Keratinocyte (primary cell): ENCODE data around the gene TRAPPC3L. TPM values are rescaled to one million over a fixed set of nuclear protein-coding genes. Genes with fewer than 3 reads are reported as not detected.

Experiments
- DNase-seq: peaks from one replicate; pipeline ENCODE4 v3.0.0-alpha.2; 2011; ENCODE audit warnings: low read depth, missing footprints, low spot score
- FAIRE-seq: peaks from 2 replicates; lab custom pipeline; 2011; peaks lifted over from hg19 to GRCh38; lab: Jason Lieb, UNC
- H2AFZ ChIP-seq: 2 replicates; pipeline ENCODE4 v1.6.0; 2012; ENCODE audit warnings: low read length, control low read depth, inconsistent platforms; ENCODE audit not compliant: control insufficient read depth
- H3K27ac ChIP-seq: 2 replicates; pipeline ENCODE4 v1.5.1; 2011; ENCODE audit warnings: low read length; ENCODE audit not compliant: control insufficient read depth, insufficient read depth
- H3K27me3 ChIP-seq: 3 replicates; pipeline ENCODE4 v1.6.0; 2011; ENCODE audit warnings: low read length; ENCODE audit not compliant: control insufficient read depth, insufficient read depth; ENCODE audit errors: extremely low read depth
- H3K36me3 ChIP-seq, 2 experiments: 2 replicates in 1 of 2; 3 replicates in 1 of 2; pipeline ENCODE4 v1.5.1; 2011; ENCODE audit warnings: low read length in 2 of 2, mild to moderate bottlenecking in 1 of 2; ENCODE audit not compliant: control insufficient read depth in 2 of 2, insufficient read depth in 2 of 2; ENCODE audit errors: extremely low read depth in 1 of 2
- H3K4me1 ChIP-seq: 3 replicates; pipeline ENCODE4 v1.5.1; 2011; ENCODE audit warnings: low read length; ENCODE audit not compliant: control insufficient read depth, insufficient read depth; ENCODE audit errors: extremely low read depth
- H3K4me2 ChIP-seq: 3 replicates; pipeline ENCODE4 v1.6.0; 2011; ENCODE audit warnings: low read depth, low read length; ENCODE audit not compliant: control insufficient read depth, insufficient read depth; ENCODE audit errors: extremely low read depth
- H3K4me3 ChIP-seq, 3 experiments: fragments of 200-600 bp in 1 of 3; sonication (generic) in 1 of 3; 2 replicates in 2 of 3; 3 replicates in 1 of 3; pipeline ENCODE4 v1.5.1; 2011 to 2016; ENCODE audit warnings: low read length in 3 of 3, mild to moderate bottlenecking in 3 of 3, control low read depth in 2 of 3, inconsistent platforms in 1 of 3, low read depth in 1 of 3, mixed read lengths in 1 of 3, mixed run types in 1 of 3, moderate library complexity in 1 of 3; ENCODE audit not compliant: control insufficient read depth in 2 of 3, insufficient read depth in 2 of 3; ENCODE audit errors: extremely low read depth in 1 of 3
- H3K79me2 ChIP-seq: 2 replicates; pipeline ENCODE4 v1.6.0; 2012; ENCODE audit warnings: low read length; ENCODE audit not compliant: control insufficient read depth, insufficient read depth
- H3K9ac ChIP-seq: 3 replicates; pipeline ENCODE4 v1.6.0; 2011; ENCODE audit warnings: low read length; ENCODE audit not compliant: control insufficient read depth, insufficient read depth; ENCODE audit errors: extremely low read depth
- H3K9me1 ChIP-seq: 3 replicates; pipeline ENCODE4 v1.6.0; 2011; ENCODE audit warnings: low read length; ENCODE audit not compliant: control insufficient read depth, insufficient read depth; ENCODE audit errors: extremely low read depth
- H3K9me3 ChIP-seq: 2 replicates; pipeline ENCODE4 v1.5.1; 2012; ENCODE audit warnings: low read depth, low read length; ENCODE audit not compliant: control insufficient read depth
- H4K20me1 ChIP-seq: 3 replicates; pipeline ENCODE4 v1.6.0; 2011; ENCODE audit warnings: low read length; ENCODE audit not compliant: control insufficient read depth, insufficient read depth; ENCODE audit errors: extremely low read depth
- EZH2 ChIP-seq: IDR thresholded peaks from one replicate; pipeline ENCODE4 v1.6.1; 2012; ENCODE audit warnings: inconsistent platforms, mild to moderate bottlenecking, low read length, moderate library complexity
- dilution Hi-C: fragments of 300-500 bp; cut with MboI; formaldehyde crosslinking; loops from one replicate; pipeline ENCODE4 v1.7.0; 2020; ENCODE audit warnings: low sequenced_read_pairs; ENCODE audit not compliant: extremely low pct_ligation_motif_present
- polyA plus RNA-seq, 5 experiments: library from polyadenylated mRNA; depleted of rRNA in 3 of 5; stranded (reverse) in 3 of 5; stranded (forward) in 1 of 5; unstranded in 1 of 5; fragments of >200 nt; gene quantifications; 1 replicate in 1 of 5; 2 replicates in 3 of 5; 3 replicates in 1 of 5; pipeline versions ENCODE4 v1.2.1 to v1.2.3, GENCODE V29; 2011 to 2012; ENCODE audit warnings: missing spikeins in 2 of 5, low read depth in 1 of 5, low replicate concordance in 1 of 5
- TF ChIP-seq, protein P1 (sequence below), 3 experiments: IDR thresholded peaks in 1 of 3; conservative IDR thresholded peaks in 1 of 3; optimal IDR thresholded peaks in 1 of 3; 2 replicates in 2 of 3; 3 replicates in 1 of 3; pipeline versions ENCODE3 to v1.5.1; 2011; ENCODE audit warnings: low read length in 3 of 3, mild to moderate bottlenecking in 3 of 3, moderate library complexity in 2 of 3, control low read depth in 1 of 3, inconsistent platforms in 1 of 3; ENCODE audit not compliant: insufficient read depth in 2 of 3; ENCODE audit errors: extremely low read depth in 1 of 3

Gene TRAPPC3L
- polyA plus RNA-seq, 1 donor (not counting 4 experiments of a cell fraction or from before 2014, with no cell fraction given) = 0.31 TPM

DNA sequence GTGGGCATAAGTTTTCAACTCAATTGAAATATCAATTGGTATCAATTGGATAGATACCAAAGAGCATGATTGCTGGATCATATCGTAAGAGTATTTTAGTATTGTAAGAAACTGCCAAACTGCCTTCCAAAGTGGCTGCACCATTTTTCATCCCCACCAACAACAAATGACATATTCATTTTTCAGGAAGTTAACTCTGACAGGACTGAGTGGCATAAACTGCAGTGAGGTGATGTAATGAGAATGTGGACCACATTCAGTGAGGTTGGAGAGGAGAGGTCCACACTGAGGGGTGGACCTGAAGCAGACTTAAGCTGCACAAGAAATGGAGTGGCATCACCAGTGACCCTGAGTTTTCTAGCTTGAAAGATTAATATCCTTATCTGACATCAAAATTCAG lies 95.9 kb downstream of the TRAPPC3L start:
- Histone ChIP-seq H3K4me2 (no peak overlapping the region), H3K9me1 (no peaks in the 10 kb centered on the region), H4K20me1 (no peaks in the 10 kb centered on the region), H3K9ac (no peak overlapping the region), H3K27me3 (no peaks in the 10 kb centered on the region), H3K27ac (no peak overlapping the region), H2AFZ (no peak overlapping the region), H3K36me3 (no peaks in the 10 kb centered on the region), H3K79me2 (no peaks in the 10 kb centered on the region), H3K9me3 (no peaks in the 10 kb centered on the region), H3K4me3 (no peak overlapping the region), H3K4me1 (peaks cover 42% of the 10 kb centered on the region)
- no peak for TF ChIP-seq EZH2
- TF ChIP-seq, protein P1, sequence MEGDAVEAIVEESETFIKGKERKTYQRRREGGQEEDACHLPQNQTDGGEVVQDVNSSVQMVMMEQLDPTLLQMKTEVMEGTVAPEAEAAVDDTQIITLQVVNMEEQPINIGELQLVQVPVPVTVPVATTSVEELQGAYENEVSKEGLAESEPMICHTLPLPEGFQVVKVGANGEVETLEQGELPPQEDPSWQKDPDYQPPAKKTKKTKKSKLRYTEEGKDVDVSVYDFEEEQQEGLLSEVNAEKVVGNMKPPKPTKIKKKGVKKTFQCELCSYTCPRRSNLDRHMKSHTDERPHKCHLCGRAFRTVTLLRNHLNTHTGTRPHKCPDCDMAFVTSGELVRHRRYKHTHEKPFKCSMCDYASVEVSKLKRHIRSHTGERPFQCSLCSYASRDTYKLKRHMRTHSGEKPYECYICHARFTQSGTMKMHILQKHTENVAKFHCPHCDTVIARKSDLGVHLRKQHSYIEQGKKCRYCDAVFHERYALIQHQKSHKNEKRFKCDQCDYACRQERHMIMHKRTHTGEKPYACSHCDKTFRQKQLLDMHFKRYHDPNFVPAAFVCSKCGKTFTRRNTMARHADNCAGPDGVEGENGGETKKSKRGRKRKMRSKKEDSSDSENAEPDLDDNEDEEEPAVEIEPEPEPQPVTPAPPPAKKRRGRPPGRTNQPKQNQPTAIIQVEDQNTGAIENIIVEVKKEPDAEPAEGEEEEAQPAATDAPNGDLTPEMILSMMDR (optimal IDR thresholded peaks at IDR 0.05 in 1 of 3, IDR thresholded peaks at IDR 0.05 in 1 of 3, conservative IDR thresholded peaks at IDR 0.05 in 1 of 3; ENCODE audit: extremely low read depth in 1 of 3, insufficient read depth in 2 of 3, low read length in 3 of 3) = no peak
- FAIRE-seq (no peak), DNase-seq (no peak)
- dilution Hi-C loops = no loop called here

DNA sequence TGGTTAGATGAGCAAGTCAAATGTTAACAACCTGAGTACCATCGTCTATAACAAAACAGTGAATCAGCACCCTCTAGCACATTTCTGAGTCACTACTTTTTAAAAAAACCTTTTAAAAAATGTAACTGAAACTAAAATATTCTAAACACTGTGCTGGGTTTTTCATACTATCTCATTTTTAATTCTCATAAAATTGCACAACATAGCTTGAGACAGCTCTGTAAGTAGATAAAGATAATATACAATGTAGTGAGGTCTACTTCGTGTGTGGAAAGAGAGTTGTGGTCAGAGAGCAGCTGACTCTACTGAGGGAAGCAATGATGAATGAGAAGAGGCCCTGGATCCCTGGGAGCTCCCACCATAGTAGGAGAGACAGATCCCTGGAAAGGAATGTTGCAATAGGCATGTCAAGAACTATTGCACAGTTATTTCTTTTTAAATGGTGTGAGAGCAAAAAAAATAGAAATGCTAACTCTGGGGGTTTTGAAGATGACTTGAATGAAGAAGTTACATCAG lies 97.9 kb downstream of the TRAPPC3L start:
- Histone ChIP-seq H3K27ac (peak overlapping the region; percentile 77), H4K20me1 (no peaks in the 10 kb centered on the region), H3K9me3 (no peaks in the 10 kb centered on the region), H3K4me1 (peaks cover 42% of the 10 kb centered on the region), H3K4me3 (no peak overlapping the region), H2AFZ (no peak overlapping the region), H3K9me1 (no peaks in the 10 kb centered on the region), H3K9ac (peak overlapping the region; percentile 45), H3K36me3 (no peaks in the 10 kb centered on the region), H3K79me2 (no peaks in the 10 kb centered on the region), H3K27me3 (no peaks in the 10 kb centered on the region), H3K4me2 (peak overlapping the region; percentile 52)
- DNase-seq = no peak
- TF ChIP-seq, protein P1 (optimal IDR thresholded peaks at IDR 0.05 in 1 of 3, IDR thresholded peaks at IDR 0.05 in 1 of 3, conservative IDR thresholded peaks at IDR 0.05 in 1 of 3; ENCODE audit: extremely low read depth in 1 of 3, insufficient read depth in 2 of 3, low read length in 3 of 3) = no peak
- TF ChIP-seq EZH2 = no peak
- FAIRE-seq = peak; percentile 70
- dilution Hi-C loops = no loop called here
